Endothelial cell (in vitro differentiated cells): ENCODE data around the gene KHDC4. TPM values are rescaled to one million over a fixed set of nuclear protein-coding genes. Genes with fewer than 3 reads are reported as not detected.
A peak's percentile ranks its signal among the peaks of the same experiment; 100 is the strongest.

Experiments
- DNase-seq: peaks from one replicate; pipeline ENCODE4 v3.0.0; 2021; ENCODE audit warnings: low spot score
- H3K27ac Mint-ChIP-seq: one replicate; pipeline ENCODE4 v1.8.0; 2021; ENCODE audit warnings: mixed read lengths, inconsistent platforms; ENCODE audit not compliant: unreplicated experiment
- H3K27me3 Mint-ChIP-seq: one replicate; pipeline ENCODE4 v1.8.0; 2021; ENCODE audit warnings: mild to moderate bottlenecking, moderate library complexity, mixed read lengths, inconsistent platforms; ENCODE audit not compliant: unreplicated experiment
- H3K36me3 Mint-ChIP-seq: one replicate; pipeline ENCODE4 v1.8.0; 2021; ENCODE audit warnings: mild to moderate bottlenecking, low read depth, mixed read lengths, inconsistent platforms; ENCODE audit not compliant: unreplicated experiment
- H3K4me1 Mint-ChIP-seq: one replicate; pipeline ENCODE4 v1.8.0; 2021; ENCODE audit warnings: mild to moderate bottlenecking, mixed read lengths, inconsistent platforms; ENCODE audit not compliant: unreplicated experiment
- H3K4me3 Mint-ChIP-seq: one replicate; pipeline ENCODE4 v1.8.0; 2021; ENCODE audit warnings: mild to moderate bottlenecking, mixed read lengths, inconsistent platforms; ENCODE audit not compliant: unreplicated experiment
- H3K9me3 Mint-ChIP-seq: one replicate; pipeline ENCODE4 v1.8.0; 2021; ENCODE audit warnings: mixed read lengths, inconsistent platforms; ENCODE audit not compliant: unreplicated experiment
- microRNA-seq: library from miRNA; unstranded; fragments of <30 nt; microRNA quantifications from one replicate; pipeline ENCODE4, GENCODE V29; 2020; ENCODE audit not compliant: unreplicated experiment
- total RNA-seq: library from RNA; stranded (reverse); fragmentation: NEBNext Ultra II Directional; extraction: Animal tissue kit (Norgen Biotek cat#: 25700); gene quantifications from one replicate; pipeline ENCODE4 v1.2.1, GENCODE V29; 2021; ENCODE audit not compliant: unreplicated experiment
- TF ChIP-seq, protein P1 (sequence below): fragments of 200-600 bp; sonication (generic); IDR thresholded peaks from one replicate; pipeline ENCODE4 v1.5.0; 2021; ENCODE audit warnings: antibody characterized with exemption; ENCODE audit not compliant: unreplicated experiment

The KHDC4 gene
- total RNA-seq, 1 donor from 2014 or later, result 42.6 TPM

DNA sequence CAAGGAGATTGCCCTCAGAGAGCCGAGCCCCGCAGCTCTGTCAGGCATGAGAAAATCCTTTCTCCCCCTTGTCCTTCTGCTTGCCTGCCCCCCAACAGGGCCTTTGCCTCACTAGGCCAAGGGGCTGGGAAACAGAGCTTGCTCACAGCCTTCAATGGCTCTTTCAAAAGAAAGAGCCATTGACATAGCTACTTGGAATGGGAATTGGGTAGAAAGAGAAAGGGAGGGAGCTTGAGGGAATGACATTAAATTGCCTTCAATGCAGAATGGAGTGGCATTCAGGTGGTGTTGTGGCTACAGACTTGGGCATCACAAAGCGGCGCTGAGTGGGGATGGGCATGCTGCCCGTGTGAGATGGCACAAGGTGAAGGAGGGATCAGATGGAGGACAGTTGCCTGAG is 61.7 kb downstream of the KHDC4 start:
- no peak overlapping the region for H3K27ac Mint-ChIP-seq
- TF ChIP-seq, protein P1, sequence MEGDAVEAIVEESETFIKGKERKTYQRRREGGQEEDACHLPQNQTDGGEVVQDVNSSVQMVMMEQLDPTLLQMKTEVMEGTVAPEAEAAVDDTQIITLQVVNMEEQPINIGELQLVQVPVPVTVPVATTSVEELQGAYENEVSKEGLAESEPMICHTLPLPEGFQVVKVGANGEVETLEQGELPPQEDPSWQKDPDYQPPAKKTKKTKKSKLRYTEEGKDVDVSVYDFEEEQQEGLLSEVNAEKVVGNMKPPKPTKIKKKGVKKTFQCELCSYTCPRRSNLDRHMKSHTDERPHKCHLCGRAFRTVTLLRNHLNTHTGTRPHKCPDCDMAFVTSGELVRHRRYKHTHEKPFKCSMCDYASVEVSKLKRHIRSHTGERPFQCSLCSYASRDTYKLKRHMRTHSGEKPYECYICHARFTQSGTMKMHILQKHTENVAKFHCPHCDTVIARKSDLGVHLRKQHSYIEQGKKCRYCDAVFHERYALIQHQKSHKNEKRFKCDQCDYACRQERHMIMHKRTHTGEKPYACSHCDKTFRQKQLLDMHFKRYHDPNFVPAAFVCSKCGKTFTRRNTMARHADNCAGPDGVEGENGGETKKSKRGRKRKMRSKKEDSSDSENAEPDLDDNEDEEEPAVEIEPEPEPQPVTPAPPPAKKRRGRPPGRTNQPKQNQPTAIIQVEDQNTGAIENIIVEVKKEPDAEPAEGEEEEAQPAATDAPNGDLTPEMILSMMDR, result no peak
- peaks cover 4% of the 10 kb centered on the region for H3K27me3 Mint-ChIP-seq
- DNase-seq, result no peak
- no peak overlapping the region for H3K4me3 Mint-ChIP-seq
- no peaks in the 10 kb centered on the region for H3K9me3 Mint-ChIP-seq
- no peaks in the 10 kb centered on the region for H3K4me1 Mint-ChIP-seq
- H3K36me3 Mint-ChIP-seq, result peaks cover 9% of the 10 kb centered on the region

DNA sequence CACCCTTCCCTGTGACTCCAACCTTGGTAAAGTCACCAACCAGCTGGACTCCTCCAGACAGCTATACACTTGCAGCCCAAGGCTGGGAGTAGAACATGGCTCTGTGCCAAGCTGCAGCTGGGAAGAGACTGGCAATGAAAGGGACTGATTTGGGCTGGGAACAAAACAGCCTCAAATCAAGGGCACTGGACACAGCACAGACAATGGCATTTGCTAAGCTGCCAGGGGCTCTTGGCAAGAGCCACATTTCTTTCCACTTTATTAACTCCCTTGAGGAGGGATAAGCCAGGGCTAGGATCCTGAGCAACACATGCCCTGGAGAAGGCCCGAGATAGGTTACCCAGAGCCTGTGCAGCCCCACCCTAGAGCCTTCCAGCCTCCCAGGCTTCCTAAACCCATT is 62.8 kb downstream of the KHDC4 start:
- TF ChIP-seq, protein P1, result no peak
- H3K9me3 Mint-ChIP-seq, result no peaks in the 10 kb centered on the region
- no peaks in the 10 kb centered on the region for H3K4me1 Mint-ChIP-seq
- H3K36me3 Mint-ChIP-seq, result peaks cover 9% of the 10 kb centered on the region
- no peak overlapping the region for H3K27ac Mint-ChIP-seq
- no peak overlapping the region for H3K4me3 Mint-ChIP-seq
- H3K27me3 Mint-ChIP-seq, result peaks cover 5% of the 10 kb centered on the region
- no peak for DNase-seq

DNA sequence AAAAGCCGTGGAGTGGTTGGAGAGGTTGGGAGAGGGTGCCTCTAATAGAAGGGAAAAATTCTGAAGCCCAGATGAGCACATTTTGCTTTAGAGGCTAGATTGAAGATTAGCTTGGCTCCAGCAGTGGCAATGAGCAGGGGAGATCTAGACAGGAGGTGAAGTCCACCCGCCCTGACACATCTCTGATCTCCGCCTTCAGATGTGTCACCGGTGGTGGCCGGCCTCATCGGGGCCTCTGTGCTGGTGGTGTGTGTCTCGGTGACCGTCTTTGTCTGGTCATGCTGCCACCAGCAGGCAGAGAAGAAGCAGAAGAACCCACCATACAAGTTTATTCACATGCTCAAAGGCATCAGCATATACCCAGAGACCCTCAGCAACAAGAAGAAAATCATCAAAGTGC is 66.4 kb downstream of the KHDC4 start:
- DNase-seq, result no peak
- Mint-ChIP-seq H3K4me1 (no peaks in the 10 kb centered on the region), H3K4me3 (no peak overlapping the region), H3K27ac (no peak overlapping the region), H3K27me3 (peaks cover 4% of the 10 kb centered on the region), H3K9me3 (no peaks in the 10 kb centered on the region), H3K36me3 (peaks cover 5% of the 10 kb centered on the region)
- TF ChIP-seq, protein P1, result no peak

DNA sequence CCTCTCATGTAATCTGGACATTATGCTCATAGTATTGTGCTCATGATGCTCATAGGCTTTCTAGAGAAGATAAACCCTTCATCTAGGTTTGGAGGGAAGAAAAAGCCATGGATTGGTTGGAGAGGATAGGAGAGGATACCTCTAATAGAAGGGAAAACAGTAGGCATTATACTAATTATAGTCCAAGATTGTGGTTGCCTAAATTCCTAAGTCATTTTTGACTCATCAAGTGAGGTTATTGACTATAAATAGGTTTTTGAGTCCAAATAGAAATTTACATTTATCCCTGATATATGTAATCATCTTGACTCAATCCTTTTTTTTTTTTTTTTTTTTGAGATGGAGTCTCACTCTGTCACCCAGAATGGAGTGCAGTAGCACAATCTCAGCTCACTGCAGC is 69.8 kb downstream of the KHDC4 start:
- no peak for DNase-seq
- Mint-ChIP-seq H3K27ac (no peak overlapping the region), H3K4me1 (peaks cover 6% of the 10 kb centered on the region), H3K27me3 (peaks cover 10% of the 10 kb centered on the region), H3K4me3 (no peak overlapping the region), H3K36me3 (peaks cover under 1% of the 10 kb centered on the region), H3K9me3 (no peaks in the 10 kb centered on the region)
- TF ChIP-seq, protein P1, result no peak

Small RNAs within 50 kb of the gene (microRNA-seq; reads per million reads assigned to microRNA genes)
- gene MIR6738, result 1.2 reads per million, percentile 17 among the genes with 10 or more reads in this experiment

Other genes with a start within 250 kb of the KHDC4 start
- 42.3 TPM for gene YY1AP1, start 245.6 kb downstream of the KHDC4 start, total RNA-seq
- gene DAP3, start 245.3 kb downstream of the KHDC4 start, total RNA-seq, result 120 TPM
- 72.7 TPM for gene GON4L, start 77.2 kb downstream of the KHDC4 start, total RNA-seq
- 15.4 TPM for gene SYT11, start 74.8 kb downstream of the KHDC4 start, total RNA-seq
- gene RIT1, start 23.1 kb downstream of the KHDC4 start, total RNA-seq, result 69.2 TPM
- not detected for gene RXFP4, start 7.2 kb upstream of the KHDC4 start, total RNA-seq
- 244 TPM for gene ARHGEF2, start 44.1 kb upstream of the KHDC4 start, total RNA-seq
- gene SSR2, start 86.5 kb upstream of the KHDC4 start, total RNA-seq, result 340 TPM
- 47.6 TPM for gene UBQLN4, start 119.4 kb upstream of the KHDC4 start, total RNA-seq
- gene LAMTOR2, start 120.4 kb upstream of the KHDC4 start, total RNA-seq, result 82.4 TPM
- 1.6 TPM for gene RAB25, start 126.7 kb upstream of the KHDC4 start, total RNA-seq
- gene MEX3A, start 148.1 kb upstream of the KHDC4 start, total RNA-seq, result 63.9 TPM
- gene LMNA, start 180.3 kb upstream of the KHDC4 start, total RNA-seq, result 35.8 TPM
- gene SEMA4A, start 219.2 kb upstream of the KHDC4 start, total RNA-seq, result 2.2 TPM